ENCODE measurements around the gene RIC8B.

Gene RIC8B

GRCh38 chr12:106754331-106754730 is 20.2 kb upstream of the RIC8B start:
- Histone ChIP-seq H3K27me3 (no peaks in the 10 kb centered on the region), H3K4me1 (no peaks in the 10 kb centered on the region), H3K4me3 (ENCODE audit: low read depth, low read length) (no peak overlapping the region), H3K9me3 (no peaks in the 10 kb centered on the region), H3K36me3 (no peaks in the 10 kb centered on the region)
- no peak for DNase-seq
- TF ChIP-seq CTCF (IDR thresholded peaks at IDR 0.05; ENCODE audit: low read depth, low read length), result no peak

DNA sequence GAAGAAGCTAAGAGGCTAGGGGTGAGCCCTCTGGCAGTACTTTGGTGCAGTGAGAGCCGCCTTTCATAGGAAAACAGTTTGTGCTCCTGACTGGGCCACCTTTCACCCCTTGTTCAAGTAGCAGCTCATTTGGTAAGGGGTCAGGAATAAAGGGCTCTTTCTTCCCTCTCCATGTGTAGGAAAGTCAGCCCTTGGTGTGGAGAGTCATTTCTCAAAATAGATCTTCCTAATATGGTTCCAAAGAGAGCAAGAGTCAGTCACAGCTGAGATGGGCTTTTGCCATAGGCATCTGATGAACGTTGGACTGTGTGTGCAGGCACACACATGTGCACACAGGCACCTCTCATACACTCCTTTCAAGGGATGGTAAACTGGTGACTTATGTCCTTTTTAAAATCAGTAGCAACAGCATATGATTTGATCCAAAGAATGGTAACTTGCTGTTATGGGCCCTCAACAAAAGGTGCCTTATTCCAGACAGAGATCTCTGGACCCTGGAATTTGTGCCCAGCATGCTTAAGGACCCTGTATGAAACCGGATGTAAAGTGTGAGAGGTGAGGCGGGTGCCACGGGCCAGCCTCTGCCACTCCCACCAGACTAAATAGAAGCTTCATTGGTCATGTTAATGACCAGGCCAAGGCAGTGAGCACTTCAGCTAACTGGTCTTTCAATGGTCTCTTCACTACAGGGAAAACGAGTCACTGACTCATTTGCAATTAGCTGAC is 16.7 kb upstream of the RIC8B start:
- Histone ChIP-seq H3K36me3 (no peaks in the 10 kb centered on the region), H3K9me3 (no peaks in the 10 kb centered on the region), H3K27me3 (no peaks in the 10 kb centered on the region), H3K4me1 (no peaks in the 10 kb centered on the region), H3K4me3 (ENCODE audit: low read depth, low read length) (no peak overlapping the region)
- no peak for DNase-seq
- TF ChIP-seq CTCF (IDR thresholded peaks at IDR 0.05; ENCODE audit: low read depth, low read length), result no peak

- H3K4me1 ChIP-seq, result no peaks in the 10 kb centered on the region
- TF ChIP-seq CTCF (IDR thresholded peaks at IDR 0.05; ENCODE audit: low read depth, low read length), result no peak
- no peak for DNase-seq
Measured at GRCh38 chr12:106758349-106759110, 16.0 kb upstream of the RIC8B start.

GRCh38 chr12:106759526-106760183 is 14.8 kb upstream of the RIC8B start:
- H3K27me3 ChIP-seq, result no peaks in the 10 kb centered on the region
- no peaks in the 10 kb centered on the region for H3K4me1 ChIP-seq
- H3K4me3 ChIP-seq (ENCODE audit: low read depth, low read length), result no peak overlapping the region
- H3K36me3 ChIP-seq, result no peaks in the 10 kb centered on the region
- TF ChIP-seq CTCF (IDR thresholded peaks at IDR 0.05; ENCODE audit: low read depth, low read length), result no peak
- no peak for DNase-seq
- no peaks in the 10 kb centered on the region for H3K9me3 ChIP-seq

More at GRCh38 chr12:106758349-106759110, 16.0 kb upstream of the RIC8B start:
- no peaks in the 10 kb centered on the region for H3K9me3 ChIP-seq
- no peaks in the 10 kb centered on the region for H3K36me3 ChIP-seq
- H3K4me3 ChIP-seq (ENCODE audit: low read depth, low read length), result no peak overlapping the region
- no peaks in the 10 kb centered on the region for H3K27me3 ChIP-seq

DNA sequence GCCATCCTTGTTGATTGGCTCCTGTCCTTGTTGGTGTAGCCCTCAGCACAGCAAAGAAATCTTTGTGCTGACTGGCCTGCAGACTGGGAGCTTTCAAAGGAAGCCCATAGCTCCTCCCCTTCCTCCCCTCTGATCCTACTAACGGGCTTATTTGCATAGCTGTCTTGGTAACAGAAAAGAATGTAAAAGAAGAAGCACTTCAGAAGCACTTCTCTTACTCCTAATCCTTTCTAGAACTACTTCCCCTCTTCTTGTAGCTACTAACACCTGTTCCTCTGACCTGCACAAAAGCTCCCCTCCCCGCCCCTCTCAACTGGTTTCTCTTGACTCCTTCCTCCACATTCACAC is 14.3 kb upstream of the RIC8B start:
- Histone ChIP-seq H3K9me3 (no peaks in the 10 kb centered on the region), H3K36me3 (no peaks in the 10 kb centered on the region), H3K4me1 (no peaks in the 10 kb centered on the region), H3K4me3 (ENCODE audit: low read depth, low read length) (no peak overlapping the region), H3K27me3 (no peaks in the 10 kb centered on the region)
- no peak for TF ChIP-seq CTCF (IDR thresholded peaks at IDR 0.05; ENCODE audit: low read depth, low read length)
- DNase-seq, result no peak

All from BE2C (cell line).